Brain microvascular endothelial cell (primary cell): ENCODE results near the gene TMEM266.

Experiments used
- DNase-seq: peaks from one replicate; pipeline ENCODE4 v3.0.0-alpha.2; 2020
- H3K27ac ChIP-seq: fragments of 250-450 bp; sonication (Bioruptor Pico); 2 replicates; pipeline ENCODE4 v1.5.1; 2020; ENCODE audit warnings: mild to moderate bottlenecking, moderate library complexity
- H3K27me3 ChIP-seq: fragments of 250-450 bp; sonication (Bioruptor Pico); replicated peaks from 2 replicates; pipeline ENCODE4 v1.5.1; 2020; ENCODE audit warnings: mild to moderate bottlenecking
- H3K36me3 ChIP-seq: fragments of 250-450 bp; sonication (Bioruptor Pico); replicated peaks from 2 replicates; pipeline ENCODE4 v1.5.1; 2020; ENCODE audit warnings: mild to moderate bottlenecking
- H3K4me3 ChIP-seq: 2 replicates; pipeline ENCODE4 v1.5.1; 2011; ENCODE audit warnings: low read depth, mild to moderate bottlenecking, control low read depth, low read length, moderate library complexity
- CTCF ChIP-seq: IDR thresholded peaks from 2 replicates; pipeline ENCODE4 v1.5.1; 2011; ENCODE audit warnings: low read depth, mild to moderate bottlenecking, moderate library complexity, low read length, control low read depth, inconsistent platforms; ENCODE audit errors: missing control alignments
- in situ Hi-C: cut with HindIII; loops from 2 replicates; pipeline ENCODE4 v1.10.0; 2017; ENCODE audit warnings: low sequenced_read_pairs, low pct_ligation_motif_present

The TMEM266 gene

GRCh38 chr15:76056931-76057330 lies 2.9 kb upstream of the TMEM266 start:
- Histone ChIP-seq H3K4me3 (no peak overlapping the region), H3K36me3 (no peaks in the 10 kb centered on the region), H3K27me3 (peaks cover 41% of the 10 kb centered on the region), H3K27ac (no peak overlapping the region)
- in situ Hi-C loops = no loop called here
- TF ChIP-seq CTCF = no peak
- DNase-seq = no peak

GRCh38 chr15:76057332-76058000 lies 2.3 kb upstream of the TMEM266 start:
- in situ Hi-C loops = no loop called here
- peak; percentile 16 for DNase-seq
- Histone ChIP-seq H3K27ac (no peak overlapping the region), H3K27me3 (peaks cover 42% of the 10 kb centered on the region), H3K36me3 (no peaks in the 10 kb centered on the region), H3K4me3 (no peak overlapping the region)
- TF ChIP-seq CTCF = peak; percentile 74

- peak; percentile 36 for TF ChIP-seq CTCF
- Histone ChIP-seq H3K27ac (no peak overlapping the region), H3K36me3 (no peaks in the 10 kb centered on the region), H3K27me3 (peaks cover 48% of the 10 kb centered on the region), H3K4me3 (peak overlapping the region; percentile 63)
- in situ Hi-C loops = no loop called here
- DNase-seq = no peak
Observed at GRCh38 chr15:76058714-76059319, 968 bp upstream of the TMEM266 start.

GRCh38 chr15:76060118-76060989 lies 569 bp downstream of the TMEM266 start:
- Histone ChIP-seq H3K27me3 (peaks cover 59% of the 10 kb centered on the region), H3K36me3 (no peaks in the 10 kb centered on the region), H3K27ac (no peak overlapping the region), H3K4me3 (peak overlapping the region; percentile 51)
- in situ Hi-C loops = no loop called here
- DNase-seq = no peak
- no peak for TF ChIP-seq CTCF

- no peak for DNase-seq
- no peak for TF ChIP-seq CTCF
- Histone ChIP-seq H3K27me3 (peaks cover 64% of the 10 kb centered on the region), H3K4me3 (no peak overlapping the region), H3K27ac (no peak overlapping the region), H3K36me3 (no peaks in the 10 kb centered on the region)
- in situ Hi-C loops = no loop called here
Observed at GRCh38 chr15:76061700-76062099, 1.9 kb downstream of the TMEM266 start.
